ENCODE measurements around the gene C3orf22. TPM values are rescaled to one million over a fixed set of nuclear protein-coding genes. Genes with fewer than 3 reads are reported as not detected.
"Not testable (repeated sequence)": the region's sequence is repeated elsewhere in the genome, so short reads cannot be mapped to it uniquely, and the experiment has no call there.

The C3orf22 gene, protein sequence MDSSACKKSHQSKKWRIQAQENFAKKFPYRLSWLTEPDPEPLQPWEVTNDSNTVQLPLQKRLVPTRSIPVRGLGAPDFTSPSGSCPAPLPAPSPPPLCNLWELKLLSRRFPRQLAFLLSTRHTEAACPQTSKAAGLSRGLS
- not detected for total RNA-seq

- intact Hi-C loops (cut with DNase I; ENCODE audit: low total_unique reads), result no loop called here
- TF ChIP-seq CTCF (IDR thresholded peaks at IDR 0.05) (no peak), POLR2AphosphoS5 (IDR thresholded peaks at IDR 0.05) (no peak)
- Histone ChIP-seq H3K9me3 (peaks cover 4 to 24% of the 10 kb centered on the region in 2 donors), H3K4me3 (no peak within 1 kb of the TSS), H3K27ac (no peak within 1 kb of the TSS), H3K4me1 (no peaks in the 10 kb centered on the region), H3K27me3 (no peaks in the 10 kb centered on the region), H3K36me3 (no peaks in the 10 kb centered on the region)
- DNase-seq (ENCODE audit: low spot score in 2 of 2), result no peak
Measured at GRCh38 chr3:126558336-126559071, at the start of gene C3orf22. C3orf22 (minus strand) TSS chr3:126558932; CDS start chr3:126553390, 5,542 bp downstream.

DNA sequence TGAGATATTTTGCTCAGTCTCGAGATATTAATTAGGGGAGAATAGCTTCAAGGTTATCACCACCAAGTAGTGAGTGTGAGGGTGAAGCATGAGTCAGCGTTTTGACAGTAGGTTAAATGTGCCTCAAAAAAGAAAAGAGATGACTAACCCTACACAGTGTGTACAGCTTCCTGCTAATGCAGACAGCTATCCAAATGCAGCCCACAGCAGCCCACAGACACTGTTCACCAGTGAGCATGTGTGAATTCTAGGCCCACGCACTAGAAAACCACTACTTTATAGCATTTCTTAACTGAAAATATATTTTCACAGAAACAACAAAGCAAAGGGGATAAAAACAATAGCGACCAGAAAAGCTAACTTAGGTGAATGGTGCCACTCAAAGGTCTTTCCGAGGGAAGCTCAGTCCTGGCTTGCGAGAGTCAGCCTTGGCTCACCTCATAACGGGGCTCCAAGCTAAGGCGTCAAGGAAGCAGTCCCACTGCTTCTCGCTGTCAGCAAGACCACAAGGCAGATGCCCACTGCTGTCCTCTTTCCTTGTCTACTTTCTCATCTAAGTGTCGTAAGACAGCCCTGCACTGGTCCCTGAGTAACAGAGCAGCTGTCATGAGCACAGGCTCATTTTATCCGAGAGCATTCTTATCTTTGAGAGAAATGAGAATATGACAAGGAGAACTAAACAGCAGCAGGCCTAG is 48.6 kb upstream of the C3orf22 start:
- TF ChIP-seq POLR2AphosphoS5 (IDR thresholded peaks at IDR 0.05), result no peak
- no peak for TF ChIP-seq CTCF (IDR thresholded peaks at IDR 0.05)
- TF ChIP-seq POLR2A (IDR thresholded peaks at IDR 0.05), result no peak
- no peak overlapping the region for H3K27ac ChIP-seq
- DNase-seq (ENCODE audit: low spot score in 2 of 2), result no peak
- H3K27me3 ChIP-seq, result no peaks in the 10 kb centered on the region
- H3K9me3 ChIP-seq, result no peaks in the 10 kb centered on the region
- no peaks in the 10 kb centered on the region for H3K4me1 ChIP-seq
- no peak overlapping the region for H3K4me3 ChIP-seq
- H3K36me3 ChIP-seq, result peaks cover 9% of the 10 kb centered on the region
- intact Hi-C loops (cut with DNase I; ENCODE audit: low total_unique reads), result loop anchor here (1.0 kb wide), 1 partner anchor 8 kb away; no protein-coding TSS in a partner anchor

GRCh38 chr3:126606001-126606400 is 47.3 kb upstream of the C3orf22 start:
- no peak for DNase-seq (ENCODE audit: low spot score in 2 of 2)
- Histone ChIP-seq H3K36me3 (peaks cover 9% of the 10 kb centered on the region), H3K27ac (no peak overlapping the region), H3K9me3 (no peaks in the 10 kb centered on the region), H3K4me3 (no peak overlapping the region), H3K27me3 (no peaks in the 10 kb centered on the region), H3K4me1 (no peaks in the 10 kb centered on the region)
- TF ChIP-seq POLR2AphosphoS5 (IDR thresholded peaks at IDR 0.05), result no peak
- TF ChIP-seq CTCF (IDR thresholded peaks at IDR 0.05), result no peak
- no peak for TF ChIP-seq POLR2A (IDR thresholded peaks at IDR 0.05)
- intact Hi-C loops (cut with DNase I; ENCODE audit: low total_unique reads), result no loop called here

DNA sequence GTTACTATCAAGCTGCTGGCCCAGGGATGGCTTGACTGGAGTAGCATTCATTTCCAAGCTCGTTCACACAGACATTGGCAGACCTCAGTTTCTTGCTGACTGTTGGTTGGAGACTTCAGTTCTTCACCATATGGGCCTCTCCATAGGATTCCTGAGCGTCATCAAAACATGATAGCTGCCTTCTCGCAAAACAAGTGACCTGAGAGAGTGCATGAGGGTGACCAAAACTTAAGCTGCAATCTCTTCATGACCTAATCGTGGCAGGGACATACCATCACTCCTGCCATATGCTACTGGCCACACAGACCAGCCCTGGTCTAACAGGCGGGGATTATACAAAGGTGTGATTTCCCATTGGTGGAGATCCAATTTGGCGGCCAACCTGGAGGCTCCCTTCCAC is 46.0 kb upstream of the C3orf22 start:
- Histone ChIP-seq H3K36me3 (peaks cover 9% of the 10 kb centered on the region), H3K9me3 (no peaks in the 10 kb centered on the region), H3K27ac (no peak overlapping the region), H3K27me3 (no peaks in the 10 kb centered on the region), H3K4me3 (no peak overlapping the region), H3K4me1 (no peaks in the 10 kb centered on the region)
- intact Hi-C loops (cut with DNase I; ENCODE audit: low total_unique reads), result no loop called here
- TF ChIP-seq CTCF (IDR thresholded peaks at IDR 0.05), result no peak
- no peak for TF ChIP-seq POLR2A (IDR thresholded peaks at IDR 0.05)
- TF ChIP-seq POLR2AphosphoS5 (IDR thresholded peaks at IDR 0.05), result no peak
- DNase-seq (ENCODE audit: low spot score in 2 of 2), result no peak

DNA sequence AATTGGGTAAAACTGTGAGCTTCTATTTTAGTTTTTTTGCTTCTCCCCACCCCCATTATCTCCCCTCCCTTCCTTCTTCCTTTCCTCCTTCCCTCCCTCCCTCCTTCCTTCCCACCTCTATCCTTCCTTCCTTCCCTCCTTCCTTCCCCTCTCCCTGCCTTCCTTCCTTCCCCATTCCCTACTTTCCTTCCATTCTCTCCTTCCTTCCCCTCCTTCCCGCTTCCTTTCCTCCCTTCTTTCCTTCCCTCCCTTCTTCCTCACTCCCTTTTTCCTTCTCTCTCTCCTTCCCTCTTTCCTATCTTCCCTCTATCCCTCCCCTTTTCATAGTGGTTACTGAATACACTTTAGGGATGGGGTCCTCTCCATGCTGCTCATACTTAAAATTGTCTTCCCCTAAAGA is 40.4 kb upstream of the C3orf22 start:
- no peaks in the 10 kb centered on the region for H3K9me3 ChIP-seq
- H3K4me1 ChIP-seq, result no peaks in the 10 kb centered on the region
- TF ChIP-seq POLR2AphosphoS5 (IDR thresholded peaks at IDR 0.05) (no peak), POLR2A (IDR thresholded peaks at IDR 0.05) (no peak), CTCF (IDR thresholded peaks at IDR 0.05) (no peak)
- H3K27ac ChIP-seq, result no peak overlapping the region
- no peak overlapping the region for H3K4me3 ChIP-seq
- no peaks in the 10 kb centered on the region for H3K27me3 ChIP-seq
- no peak for DNase-seq (ENCODE audit: low spot score in 2 of 2)
- no peaks in the 10 kb centered on the region for H3K36me3 ChIP-seq
- intact Hi-C loops (cut with DNase I; ENCODE audit: low total_unique reads), result no loop called here

DNA sequence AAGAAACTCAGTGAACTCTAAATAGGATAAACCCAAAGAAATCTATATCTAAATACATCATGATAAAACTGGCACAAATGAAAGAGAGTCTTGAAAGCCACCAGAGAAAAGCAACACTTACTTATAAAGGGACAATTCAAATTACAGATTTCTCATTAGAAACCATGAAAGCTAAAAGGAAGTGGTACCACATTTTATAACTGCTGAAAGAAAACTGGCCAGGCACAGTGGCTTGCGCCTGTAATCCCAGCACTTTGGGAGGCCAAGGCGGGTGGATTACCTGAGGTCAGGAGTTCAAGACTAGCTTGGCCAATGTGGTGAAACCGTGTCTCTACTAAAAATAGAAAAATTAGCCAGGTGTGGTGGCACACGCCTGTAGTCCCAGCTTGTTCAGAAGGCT is 36.7 kb upstream of the C3orf22 start:
- DNase-seq (ENCODE audit: low spot score in 2 of 2); H3K27ac ChIP-seq; H3K9me3 ChIP-seq; H3K4me1 ChIP-seq; H3K4me3 ChIP-seq; H3K36me3 ChIP-seq; H3K27me3 ChIP-seq; intact Hi-C loops (cut with DNase I; ENCODE audit: low total_unique reads): not testable (repeated sequence)

GRCh38 chr3:126591515-126591914 is 32.8 kb upstream of the C3orf22 start:
- H3K4me1 ChIP-seq; H3K9me3 ChIP-seq; DNase-seq (ENCODE audit: low spot score in 2 of 2); H3K27me3 ChIP-seq; H3K36me3 ChIP-seq; H3K27ac ChIP-seq; intact Hi-C loops (cut with DNase I; ENCODE audit: low total_unique reads); H3K4me3 ChIP-seq: not testable (repeated sequence)

All from breast epithelium (tissue), 4 donors.